Measurements from ENCODE around the gene GNA12. TPM values are rescaled to one million over a fixed set of nuclear protein-coding genes. Genes with fewer than 3 reads are reported as not detected.
A peak's percentile ranks its signal among the peaks of the same experiment; 100 is the strongest.

Gene GNA12
- total and polyA plus RNA-seq, 10 of the 15 experiments (the other 5 are each of a cell fraction or from before 2014, with no cell fraction given): 1.9 to 51.8 (median 12.6) TPM

- H3K4me1 ChIP-seq (ENCODE audit: control insufficient read depth, insufficient read depth, low read length): peaks cover 12% of the 10 kb centered on the region
- no peak overlapping the region for H3K4me3 ChIP-seq
- RAD21 ChIA-PET (ENCODE audit: unreplicated experiment): interaction anchor here (1.0 kb wide), 1 partner anchor 119 kb away, joined by 3 read pairs; no protein-coding TSS in a partner anchor
- H3K27me3 ChIP-seq (replicated peaks in 1 of 2; ENCODE audit: control insufficient read depth in 2 of 2, insufficient read depth in 2 of 2, low read length in 1 of 2): no peaks in the 10 kb centered on the region
- H3K9ac ChIP-seq (ENCODE audit: control insufficient read depth, insufficient read depth, low read length): no peak overlapping the region
- FAIRE-seq: no peak
- H3K79me2 ChIP-seq (ENCODE audit: control insufficient read depth, insufficient read depth, low read length): peaks cover 3% of the 10 kb centered on the region; the same call in 1 of the 2 replicates
- POLR2A ChIA-PET: interaction anchor here (0.7 kb wide), 1 partner anchor 18 kb away, joined by 3 read pairs; no protein-coding TSS in a partner anchor
- DNase-seq (ENCODE audit: low read depth, low spot score): no peak
- H3K36me3 ChIP-seq (ENCODE audit: control insufficient read depth in 2 of 2, insufficient read depth in 2 of 2, low read length in 1 of 2): peaks cover 0 to 5% of the 10 kb centered on the region in 2 experiments; a peak in 2 of 4 replicates
- no peak overlapping the region for H2AFZ ChIP-seq (ENCODE audit: control insufficient read depth, low read depth, low read length)
- no peaks in the 10 kb centered on the region for H3K9me3 ChIP-seq (replicated peaks; ENCODE audit: control insufficient read depth, insufficient read depth, low read length)
- in situ Hi-C loops (cut with MboI): no loop called here
- TSS peak; percentile 17 for BruUV-seq (replicated peaks)
- WGBS (ENCODE audit: insufficient coverage, insufficient replicate concordance, low lambda C conversion rate, missing lambda C conversion rate): 100% methylated on average over 5 of the region's 5 CpGs
- H3K27ac ChIP-seq (ENCODE audit: control insufficient read depth, insufficient read depth): no peak overlapping the region
- no peak for ATAC-seq
- intact Hi-C loops (cut with micrococcal nuclease; ENCODE audit: unreplicated experiment): no loop called here
- 0 out of 2 replicates have a peak, but pooled peaks cover 3% of the 10 kb centered on the region for H4K20me1 ChIP-seq (ENCODE audit: control insufficient read depth, insufficient read depth)
- no peak overlapping the region for H3K4me2 ChIP-seq (ENCODE audit: control insufficient read depth, insufficient read depth)
- CTCF ChIA-PET: interaction anchor here (1.5 kb wide), 1 partner anchor 13 kb away, joined by 4 read pairs; no protein-coding TSS in a partner anchor
- SMC1A ChIA-PET (ENCODE audit: uncharacterized antibody, unreplicated experiment): interaction anchor here (1.0 to 1.5 kb wide), 3 partner anchors 9 to 65 kb away, joined by 3 read pairs; no protein-coding TSS in a partner anchor
- TF ChIP-seq TARDBP (IDR thresholded peaks at IDR 0.05; ENCODE audit: borderline replicate concordance) (no peak), EP300 (IDR thresholded peaks at IDR 0.05; ENCODE audit: borderline replicate concordance in 1 of 2, control insufficient read depth in 1 of 2, low read depth in 2 of 2, low read length in 2 of 2) (no peak), WRNIP1 (IDR thresholded peaks at IDR 0.05; ENCODE audit: borderline replicate concordance, low read depth, low read length) (no peak), BCL3 (IDR thresholded peaks at IDR 0.05; ENCODE audit: borderline replicate concordance, insufficient read depth, low read depth, low read length, poor library complexity, severe bottlenecking) (no peak), RAD51 (IDR thresholded peaks at IDR 0.05) (no peak), ZBTB11 (CRISPR knock-in tag; IDR thresholded peaks at IDR 0.05) (no peak), SUZ12 (IDR thresholded peaks at IDR 0.05; ENCODE audit: unreplicated experiment) (no peak), KLF5 (IDR thresholded peaks at IDR 0.05; ENCODE audit: partially characterized antibody) (no peak)
- TF ChIP-seq, protein P1, sequence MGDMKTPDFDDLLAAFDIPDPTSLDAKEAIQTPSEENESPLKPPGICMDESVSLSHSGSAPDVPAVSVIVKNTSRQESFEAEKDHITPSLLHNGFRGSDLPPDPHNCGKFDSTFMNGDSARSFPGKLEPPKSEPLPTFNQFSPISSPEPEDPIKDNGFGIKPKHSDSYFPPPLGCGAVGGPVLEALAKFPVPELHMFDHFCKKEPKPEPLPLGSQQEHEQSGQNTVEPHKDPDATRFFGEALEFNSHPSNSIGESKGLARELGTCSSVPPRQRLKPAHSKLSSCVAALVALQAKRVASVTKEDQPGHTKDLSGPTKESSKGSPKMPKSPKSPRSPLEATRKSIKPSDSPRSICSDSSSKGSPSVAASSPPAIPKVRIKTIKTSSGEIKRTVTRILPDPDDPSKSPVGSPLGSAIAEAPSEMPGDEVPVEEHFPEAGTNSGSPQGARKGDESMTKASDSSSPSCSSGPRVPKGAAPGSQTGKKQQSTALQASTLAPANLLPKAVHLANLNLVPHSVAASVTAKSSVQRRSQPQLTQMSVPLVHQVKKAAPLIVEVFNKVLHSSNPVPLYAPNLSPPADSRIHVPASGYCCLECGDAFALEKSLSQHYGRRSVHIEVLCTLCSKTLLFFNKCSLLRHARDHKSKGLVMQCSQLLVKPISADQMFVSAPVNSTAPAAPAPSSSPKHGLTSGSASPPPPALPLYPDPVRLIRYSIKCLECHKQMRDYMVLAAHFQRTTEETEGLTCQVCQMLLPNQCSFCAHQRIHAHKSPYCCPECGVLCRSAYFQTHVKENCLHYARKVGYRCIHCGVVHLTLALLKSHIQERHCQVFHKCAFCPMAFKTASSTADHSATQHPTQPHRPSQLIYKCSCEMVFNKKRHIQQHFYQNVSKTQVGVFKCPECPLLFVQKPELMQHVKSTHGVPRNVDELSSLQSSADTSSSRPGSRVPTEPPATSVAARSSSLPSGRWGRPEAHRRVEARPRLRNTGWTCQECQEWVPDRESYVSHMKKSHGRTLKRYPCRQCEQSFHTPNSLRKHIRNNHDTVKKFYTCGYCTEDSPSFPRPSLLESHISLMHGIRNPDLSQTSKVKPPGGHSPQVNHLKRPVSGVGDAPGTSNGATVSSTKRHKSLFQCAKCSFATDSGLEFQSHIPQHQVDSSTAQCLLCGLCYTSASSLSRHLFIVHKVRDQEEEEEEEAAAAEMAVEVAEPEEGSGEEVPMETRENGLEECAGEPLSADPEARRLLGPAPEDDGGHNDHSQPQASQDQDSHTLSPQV (IDR thresholded peaks at IDR 0.05): no peak
- TF ChIP-seq, protein P2, sequence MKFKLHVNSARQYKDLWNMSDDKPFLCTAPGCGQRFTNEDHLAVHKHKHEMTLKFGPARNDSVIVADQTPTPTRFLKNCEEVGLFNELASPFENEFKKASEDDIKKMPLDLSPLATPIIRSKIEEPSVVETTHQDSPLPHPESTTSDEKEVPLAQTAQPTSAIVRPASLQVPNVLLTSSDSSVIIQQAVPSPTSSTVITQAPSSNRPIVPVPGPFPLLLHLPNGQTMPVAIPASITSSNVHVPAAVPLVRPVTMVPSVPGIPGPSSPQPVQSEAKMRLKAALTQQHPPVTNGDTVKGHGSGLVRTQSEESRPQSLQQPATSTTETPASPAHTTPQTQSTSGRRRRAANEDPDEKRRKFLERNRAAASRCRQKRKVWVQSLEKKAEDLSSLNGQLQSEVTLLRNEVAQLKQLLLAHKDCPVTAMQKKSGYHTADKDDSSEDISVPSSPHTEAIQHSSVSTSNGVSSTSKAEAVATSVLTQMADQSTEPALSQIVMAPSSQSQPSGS (IDR thresholded peaks at IDR 0.05; ENCODE audit: low read length): no peak
- TF ChIP-seq, protein P3, sequence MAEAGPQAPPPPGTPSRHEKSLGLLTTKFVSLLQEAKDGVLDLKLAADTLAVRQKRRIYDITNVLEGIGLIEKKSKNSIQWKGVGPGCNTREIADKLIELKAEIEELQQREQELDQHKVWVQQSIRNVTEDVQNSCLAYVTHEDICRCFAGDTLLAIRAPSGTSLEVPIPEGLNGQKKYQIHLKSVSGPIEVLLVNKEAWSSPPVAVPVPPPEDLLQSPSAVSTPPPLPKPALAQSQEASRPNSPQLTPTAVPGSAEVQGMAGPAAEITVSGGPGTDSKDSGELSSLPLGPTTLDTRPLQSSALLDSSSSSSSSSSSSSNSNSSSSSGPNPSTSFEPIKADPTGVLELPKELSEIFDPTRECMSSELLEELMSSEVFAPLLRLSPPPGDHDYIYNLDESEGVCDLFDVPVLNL (IDR thresholded peaks at IDR 0.05; ENCODE audit: low read depth, low read length): no peak
These were observed 15.1 kb downstream of the GNA12 start for GRCh38 chr7:2829040-2829439.
